Measurements from ENCODE around the gene PCDHGA4.

DNA sequence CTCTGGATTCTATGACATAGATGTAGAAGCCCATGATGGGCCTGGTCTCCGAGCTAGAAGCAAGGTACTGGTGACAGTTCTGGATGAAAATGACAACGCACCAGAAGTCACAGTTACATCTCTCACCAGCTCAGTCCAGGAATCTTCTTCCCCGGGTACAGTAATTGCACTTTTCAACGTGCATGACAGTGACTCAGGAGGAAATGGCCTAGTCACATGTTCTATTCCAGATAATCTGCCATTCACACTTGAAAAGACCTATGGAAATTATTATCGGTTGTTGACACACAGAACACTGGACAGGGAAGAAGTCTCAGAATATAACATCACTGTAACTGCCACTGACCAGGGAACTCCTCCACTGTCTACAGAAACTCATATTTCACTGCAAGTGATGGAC is 1.3 kb downstream of the PCDHGA4 start:
- TF ChIP-seq, protein P1, sequence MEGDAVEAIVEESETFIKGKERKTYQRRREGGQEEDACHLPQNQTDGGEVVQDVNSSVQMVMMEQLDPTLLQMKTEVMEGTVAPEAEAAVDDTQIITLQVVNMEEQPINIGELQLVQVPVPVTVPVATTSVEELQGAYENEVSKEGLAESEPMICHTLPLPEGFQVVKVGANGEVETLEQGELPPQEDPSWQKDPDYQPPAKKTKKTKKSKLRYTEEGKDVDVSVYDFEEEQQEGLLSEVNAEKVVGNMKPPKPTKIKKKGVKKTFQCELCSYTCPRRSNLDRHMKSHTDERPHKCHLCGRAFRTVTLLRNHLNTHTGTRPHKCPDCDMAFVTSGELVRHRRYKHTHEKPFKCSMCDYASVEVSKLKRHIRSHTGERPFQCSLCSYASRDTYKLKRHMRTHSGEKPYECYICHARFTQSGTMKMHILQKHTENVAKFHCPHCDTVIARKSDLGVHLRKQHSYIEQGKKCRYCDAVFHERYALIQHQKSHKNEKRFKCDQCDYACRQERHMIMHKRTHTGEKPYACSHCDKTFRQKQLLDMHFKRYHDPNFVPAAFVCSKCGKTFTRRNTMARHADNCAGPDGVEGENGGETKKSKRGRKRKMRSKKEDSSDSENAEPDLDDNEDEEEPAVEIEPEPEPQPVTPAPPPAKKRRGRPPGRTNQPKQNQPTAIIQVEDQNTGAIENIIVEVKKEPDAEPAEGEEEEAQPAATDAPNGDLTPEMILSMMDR (IDR thresholded peaks at IDR 0.05) = no peak
- no peak for TF ChIP-seq POLR2A (IDR thresholded peaks at IDR 0.05)

Data from testis (tissue), 2 donors.